ENCODE results near the gene HOMER1. TPM values are rescaled to one million over a fixed set of nuclear protein-coding genes. Genes with fewer than 3 reads are reported as not detected.

Gene HOMER1
- total and polyA plus RNA-seq, 2 of the 4 experiments (the other 2 are of a cell fraction): 1.9 to 6.8 TPM

- in situ Hi-C loops (cut with MboI; ENCODE audit: low sequenced_read_pairs) (no loop called here), dilution Hi-C loops (cut with HindIII; ENCODE audit: low sequenced_read_pairs, unreplicated experiment) (no loop called here), intact Hi-C loops (cut with micrococcal nuclease) (no loop called here)
- no peak overlapping the region for H2BK15ac ChIP-seq (ENCODE audit: low read depth, low read length)
- H4K91ac ChIP-seq (ENCODE audit: insufficient read depth, low read depth, low read length): no peak overlapping the region
- H3K79me1 ChIP-seq (ENCODE audit: low read depth in 1 of 2, low read length in 2 of 2): peaks cover 0 to 7% of the 10 kb centered on the region in 2 experiments; a peak in 2 of 4 replicates
- H4K20me1 ChIP-seq (ENCODE audit: insufficient read depth, low read length): no peaks in the 10 kb centered on the region
- no peak overlapping the region for H3K4me3 ChIP-seq (ENCODE audit: insufficient read depth, low read depth, low read length)
- ChIA-PET CTCF (no interaction called here), POLR2A (ENCODE audit: unreplicated experiment) (no interaction called here)
- no peaks in the 10 kb centered on the region for H3K9me1 ChIP-seq (ENCODE audit: insufficient read depth, low read length)
- H2BK20ac ChIP-seq (ENCODE audit: low read depth, low read length): no peak overlapping the region
- ATAC-seq (ENCODE audit: low read depth): no peak
- WGBS, 2 experiments (ENCODE audit: extremely low coverage in 2 of 2, insufficient read length in 1 of 2): no CpG with 5 or more reads among the region's 4 CpGs
- no peak overlapping the region for H3K23ac ChIP-seq (ENCODE audit: low read depth, low read length)
- no peak overlapping the region for H2AK9ac ChIP-seq (replicated peaks; ENCODE audit: low read depth, low read length, poor library complexity)
- H3K14ac ChIP-seq (replicated peaks; ENCODE audit: low read depth, low read length): no peak overlapping the region
- no peak overlapping the region for H3K56ac ChIP-seq (ENCODE audit: extremely low read depth, insufficient read depth, low read length)
- no peak for DNase-seq
- H3K27me3 ChIP-seq (ENCODE audit: control insufficient read depth, insufficient read depth, low read length): no peaks in the 10 kb centered on the region
- no peak overlapping the region for H2BK5ac ChIP-seq (ENCODE audit: low read depth, low read length, poor library complexity, severe bottlenecking)
- H4K5ac ChIP-seq (ENCODE audit: low read depth, low read length): no peak overlapping the region
- H3K9ac ChIP-seq (ENCODE audit: low read depth, low read length): no peak overlapping the region
- H4K8ac ChIP-seq (ENCODE audit: low read depth in 2 of 2, low read length in 2 of 2): no peak overlapping the region
- H3K27ac ChIP-seq (ENCODE audit: insufficient read depth, low read length): no peak overlapping the region
- H3K9me3 ChIP-seq (ENCODE audit: control insufficient read depth, insufficient read depth, low read length): no peaks in the 10 kb centered on the region
- BruUV-seq (replicated peaks): no TSS peak
- no peak overlapping the region for H3K4ac ChIP-seq (ENCODE audit: low read depth, low read length)
- no peak overlapping the region for H3K18ac ChIP-seq (ENCODE audit: low read depth, low read length)
- no peak overlapping the region for H2BK120ac ChIP-seq (ENCODE audit: low read depth, low read length)
- H3K4me2 ChIP-seq (ENCODE audit: low read depth, low read length): no peak overlapping the region
- H2AFZ ChIP-seq (replicated peaks; ENCODE audit: low read length, poor library complexity): no peak overlapping the region
- no peaks in the 10 kb centered on the region for H3K36me3 ChIP-seq (ENCODE audit: control insufficient read depth, insufficient read depth, low read length)
- H3K4me1 ChIP-seq (ENCODE audit: control insufficient read depth, insufficient read depth, low read length): peaks cover 4% of the 10 kb centered on the region
- TF ChIP-seq RFX5 (IDR thresholded peaks at IDR 0.05; ENCODE audit: low read depth, low read length): no peak
- TF ChIP-seq MAZ (IDR thresholded peaks at IDR 0.05; ENCODE audit: borderline replicate concordance, low read depth, low read length): no peak
- H2AK5ac ChIP-seq (ENCODE audit: low read depth, low read length): no peak overlapping the region
These were observed 38.8 kb downstream of the HOMER1 start for GRCh38 chr5:79475152-79475466.
